CD4-positive, alpha-beta T cell (primary cell): ENCODE results near the gene ONECUT1. TPM values are rescaled to one million over a fixed set of nuclear protein-coding genes. Genes with fewer than 3 reads are reported as not detected.

Source experiments
- ATAC-seq: fragments of 200-7000 bp; cut with Tn5 transposase; one replicate; pipeline ENCODE4 v1.10.0; 2022; ENCODE audit warnings: mild to moderate bottlenecking; ENCODE audit not compliant: poor library complexity
- CTCF ChIA-PET: fragments of 350-600 bp; sonication (Branson Sonifier 250); formaldehyde crosslinking; loops from one replicate; lab custom pipeline; 2021; ENCODE audit warnings: antibody characterized with exemption, inconsistent platforms; lab: Charles Lee
- POLR2A ChIA-PET: fragments of 350-600 bp; sonication (Branson Sonifier 250); formaldehyde crosslinking; loops from one replicate; lab custom pipeline; 2021; ENCODE audit warnings: antibody characterized with exemption, inconsistent platforms; lab: Charles Lee
- DNase-seq, 14 experiments: peaks; one replicate each; pipeline ENCODE4 v3.0.0-alpha.2; 2013 to 2020; ENCODE audit warnings: mixed read lengths in 2 of 14
- H3K27ac ChIP-seq, 2 donors: one replicate each; pipeline versions ENCODE4 v1.5.1 to v1.7.0; 2013; ENCODE audit warnings: low read length in 2 of 2, low read depth in 1 of 2, mild to moderate bottlenecking in 1 of 2
- H3K27me3 ChIP-seq, 2 experiments: 1 replicate in 1 of 2; 2 replicates in 1 of 2; pipeline versions ENCODE4 v1.6.1 to v1.7.0; 2013; ENCODE audit warnings: low read length in 2 of 2, control low read depth in 1 of 2, mild to moderate bottlenecking in 1 of 2, moderate library complexity in 1 of 2; ENCODE audit not compliant: insufficient read depth in 2 of 2, control insufficient read depth in 1 of 2
- H3K36me3 ChIP-seq: one replicate; pipeline ENCODE4 v1.6.1; 2013; ENCODE audit warnings: low read length, control low read depth; ENCODE audit not compliant: insufficient read depth
- H3K4me1 ChIP-seq: one replicate; pipeline ENCODE4 v1.6.1; 2013; ENCODE audit warnings: low read length, control low read depth; ENCODE audit not compliant: insufficient read depth
- H3K4me3 ChIP-seq: one replicate; pipeline ENCODE4 v1.5.1; 2013; ENCODE audit warnings: mild to moderate bottlenecking, low read length, moderate library complexity
- H3K9me3 ChIP-seq, 2 experiments: 1 replicate in 1 of 2; 2 replicates in 1 of 2; pipeline versions ENCODE4 v1.6.1 to v1.7.0; 2013; ENCODE audit warnings: low read length in 2 of 2, mild to moderate bottlenecking in 2 of 2, control low read depth in 1 of 2, moderate library complexity in 1 of 2; ENCODE audit not compliant: control insufficient read depth in 1 of 2, insufficient read depth in 1 of 2
- H3K27ac Mint-ChIP-seq: one replicate; pipeline ENCODE4 v1.8.0; 2020; ENCODE audit warnings: mixed read lengths
- H3K27me3 Mint-ChIP-seq: one replicate; pipeline ENCODE4 v1.8.0; 2021; ENCODE audit warnings: mixed read lengths
- H3K36me3 Mint-ChIP-seq: one replicate; pipeline ENCODE4 v1.8.0; 2021; ENCODE audit warnings: low read depth, mixed read lengths
- H3K4me1 Mint-ChIP-seq: one replicate; pipeline ENCODE4 v1.8.0; 2021; ENCODE audit warnings: low read depth, mixed read lengths
- H3K4me3 Mint-ChIP-seq: one replicate; pipeline ENCODE4 v1.8.0; 2020; ENCODE audit warnings: mild to moderate bottlenecking, mixed read lengths
- H3K9me3 Mint-ChIP-seq: one replicate; pipeline ENCODE4 v1.8.0; 2020; ENCODE audit warnings: mixed read lengths
- CTCF ChIP-seq: fragments of 200-600 bp; IDR thresholded peaks from one replicate; pipeline ENCODE4 v1.8.0; 2022; ENCODE audit warnings: antibody characterized with exemption, mild to moderate bottlenecking
- intact Hi-C, 2 experiments: fragments of 100-400 bp; cut with DNase I in 1 of 2; cut with micrococcal nuclease in 1 of 2; formaldehyde crosslinking; loops; one replicate each; pipeline versions ENCODE4 v1.15.1 to v1.9.0; 2023 to 2025; cut with DNase I, micrococcal nuclease
- total RNA-seq, 174 experiments: library from RNA in 2 of 174; stranded (reverse) in 2 of 174; gene quantifications; one replicate each; pipeline ENCODE4 v1.2.3 and lab custom pipeline; 2021 to 2026

The ONECUT1 gene
- total RNA-seq, 2 experiments from 2014 or later, result not detected

- no peaks in the 10 kb centered on the region for H3K4me1 ChIP-seq
- no peaks in the 10 kb centered on the region for H3K9me3 ChIP-seq
- Mint-ChIP-seq H3K9me3 (no peaks in the 10 kb centered on the region), H3K27me3 (no peaks in the 10 kb centered on the region), H3K4me3 (no peak overlapping the region), H3K36me3 (no peaks in the 10 kb centered on the region), H3K4me1 (no peaks in the 10 kb centered on the region), H3K27ac (no peak overlapping the region)
- H3K4me3 ChIP-seq, result no peak overlapping the region
- no peak for DNase-seq
- H3K27ac ChIP-seq, result no peak overlapping the region
- no peak for TF ChIP-seq CTCF
- CTCF ChIA-PET, result interaction anchor here (0.6 kb wide), 1 partner anchor 630 kb away, joined by 3 read pairs; no protein-coding TSS in a partner anchor
- ATAC-seq, result no peak
- POLR2A ChIA-PET, result no interaction called here
- no peaks in the 10 kb centered on the region for H3K27me3 ChIP-seq
- H3K36me3 ChIP-seq, result no peaks in the 10 kb centered on the region
- intact Hi-C loops, result no loop called here
Observed at GRCh38 chr15:52710050-52710707, 80.0 kb downstream of the ONECUT1 start.

- H3K9me3 ChIP-seq, result no peaks in the 10 kb centered on the region
- no peak for TF ChIP-seq CTCF
- H3K27ac ChIP-seq, result no peak overlapping the region
- no peaks in the 10 kb centered on the region for H3K36me3 Mint-ChIP-seq
- H3K27me3 Mint-ChIP-seq, result no peaks in the 10 kb centered on the region
- POLR2A ChIA-PET, result interaction anchor here (1.3 kb wide), 1 partner anchor 28 kb away, joined by 4 read pairs; no protein-coding TSS in a partner anchor
- CTCF ChIA-PET, result interaction anchor here (0.6 to 0.8 kb wide), 2 partner anchors 26 to 629 kb away, joined by 3 read pairs; no protein-coding TSS in a partner anchor
- intact Hi-C loops, result no loop called here
- no peak overlapping the region for H3K4me3 ChIP-seq
- no peaks in the 10 kb centered on the region for H3K36me3 ChIP-seq
- H3K4me1 Mint-ChIP-seq, result no peaks in the 10 kb centered on the region
- DNase-seq (no peak), ATAC-seq (no peak)
- no peaks in the 10 kb centered on the region for H3K4me1 ChIP-seq
- no peak overlapping the region for H3K4me3 Mint-ChIP-seq
- H3K9me3 Mint-ChIP-seq, result no peaks in the 10 kb centered on the region
- H3K27me3 ChIP-seq, result no peaks in the 10 kb centered on the region
- no peak overlapping the region for H3K27ac Mint-ChIP-seq
Observed at GRCh38 chr15:52709187-52709981, 80.8 kb downstream of the ONECUT1 start.

Other genes starting within 250 kb of the ONECUT1 start
- gene ARPP19, start 221.3 kb downstream of the ONECUT1 start, total RNA-seq, result 100 to 1,000 TPM; 134 to 146 TPM
- 100 to 1,000 TPM; 137 TPM for gene ATOSA, start 110.9 kb downstream of the ONECUT1 start, total RNA-seq